ENCODE data around the gene RFX7. TPM values are rescaled to one million over a fixed set of nuclear protein-coding genes. Genes with fewer than 3 reads are reported as not detected.

RFX7 gene
- total RNA-seq, 3 donors from 2014 or later: 15.3 to 17.5 (median 17.3) TPM

- no peak for DNase-seq
- Mint-ChIP-seq H3K4me3 (no peak overlapping the region), H3K9me3 (no peaks in the 10 kb centered on the region), H3K36me3 (ENCODE audit: insufficient read depth) (no peaks in the 10 kb centered on the region), H3K4me1 (ENCODE audit: low read depth) (peaks cover 22% of the 10 kb centered on the region), H3K27me3 (ENCODE audit: low read depth) (peaks cover 10% of the 10 kb centered on the region)
- no peak for ATAC-seq
These were observed 5.4 kb upstream of the RFX7 start for GRCh38 chr15:56249092-56249491.

- no peak for DNase-seq
- H3K4me1 Mint-ChIP-seq (ENCODE audit: low read depth): peaks cover 24% of the 10 kb centered on the region
- no peak for ATAC-seq
- no peaks in the 10 kb centered on the region for H3K36me3 Mint-ChIP-seq (ENCODE audit: insufficient read depth)
- H3K27me3 Mint-ChIP-seq (ENCODE audit: low read depth): peaks cover 5% of the 10 kb centered on the region
- H3K9me3 Mint-ChIP-seq: no peaks in the 10 kb centered on the region
- H3K4me3 Mint-ChIP-seq: no peak overlapping the region
These were observed 4.8 kb upstream of the RFX7 start for GRCh38 chr15:56248311-56248992.

- Mint-ChIP-seq H3K9me3 (no peaks in the 10 kb centered on the region), H3K4me1 (ENCODE audit: low read depth) (peaks cover 27% of the 10 kb centered on the region), H3K36me3 (ENCODE audit: insufficient read depth) (no peaks in the 10 kb centered on the region), H3K4me3 (no peak overlapping the region), H3K27me3 (ENCODE audit: low read depth) (no peaks in the 10 kb centered on the region)
- no peak for DNase-seq
- no peak for ATAC-seq
These were observed 3.6 kb upstream of the RFX7 start for GRCh38 chr15:56247266-56247665.

- peaks cover 34% of the 10 kb centered on the region for H3K4me1 Mint-ChIP-seq (ENCODE audit: low read depth)
- H3K4me3 Mint-ChIP-seq: peak overlapping the region; percentile 83
- H3K9me3 Mint-ChIP-seq: no peaks in the 10 kb centered on the region
- no peaks in the 10 kb centered on the region for H3K27me3 Mint-ChIP-seq (ENCODE audit: low read depth)
- H3K36me3 Mint-ChIP-seq (ENCODE audit: insufficient read depth): no peaks in the 10 kb centered on the region
- ATAC-seq: peak; percentile 61 to 74
- DNase-seq: peak; percentile 83
These were observed 2.5 kb upstream of the RFX7 start for GRCh38 chr15:56245871-56246814.

GRCh38 chr15:56244811-56245576, 1.3 kb upstream of the RFX7 start:
- DNase-seq (peak; percentile 27), ATAC-seq (no peak)
- H3K36me3 Mint-ChIP-seq (ENCODE audit: insufficient read depth): no peaks in the 10 kb centered on the region
- no peaks in the 10 kb centered on the region for H3K9me3 Mint-ChIP-seq
- H3K4me1 Mint-ChIP-seq (ENCODE audit: low read depth): peaks cover 39% of the 10 kb centered on the region
- no peaks in the 10 kb centered on the region for H3K27me3 Mint-ChIP-seq (ENCODE audit: low read depth)
- H3K4me3 Mint-ChIP-seq: peak overlapping the region; percentile 83

GRCh38 chr15:56244038-56244810, 545 bp upstream of the RFX7 start:
- Mint-ChIP-seq H3K4me3 (peak overlapping the region; percentile 83), H3K36me3 (ENCODE audit: insufficient read depth) (peaks cover 4% of the 10 kb centered on the region), H3K9me3 (no peaks in the 10 kb centered on the region), H3K27me3 (ENCODE audit: low read depth) (no peaks in the 10 kb centered on the region), H3K4me1 (ENCODE audit: low read depth) (peaks cover 43% of the 10 kb centered on the region)
- DNase-seq (peak; percentile 4), ATAC-seq (peak in 1 of 2 donors; percentile 8)

GRCh38 chr15:56242576-56243162, 1.0 kb downstream of the RFX7 start:
- no peaks in the 10 kb centered on the region for H3K27me3 Mint-ChIP-seq (ENCODE audit: low read depth)
- H3K9me3 Mint-ChIP-seq: no peaks in the 10 kb centered on the region
- peaks cover 51% of the 10 kb centered on the region for H3K4me1 Mint-ChIP-seq (ENCODE audit: low read depth)
- DNase-seq (no peak), ATAC-seq (no peak)
- peaks cover 9% of the 10 kb centered on the region for H3K36me3 Mint-ChIP-seq (ENCODE audit: insufficient read depth)
- H3K4me3 Mint-ChIP-seq: peak overlapping the region; percentile 88

- DNase-seq (no peak), ATAC-seq (no peak)
- Mint-ChIP-seq H3K36me3 (ENCODE audit: insufficient read depth) (peaks cover 13% of the 10 kb centered on the region), H3K4me3 (peak overlapping the region; percentile 88), H3K4me1 (ENCODE audit: low read depth) (peaks cover 57% of the 10 kb centered on the region), H3K27me3 (ENCODE audit: low read depth) (no peaks in the 10 kb centered on the region), H3K9me3 (no peaks in the 10 kb centered on the region)
These were observed 2.1 kb downstream of the RFX7 start for GRCh38 chr15:56241374-56242105.

GRCh38 chr15:56240390-56240789, 3.3 kb downstream of the RFX7 start:
- Mint-ChIP-seq H3K4me3 (no peak overlapping the region), H3K9me3 (peaks cover 2% of the 10 kb centered on the region), H3K27me3 (ENCODE audit: low read depth) (no peaks in the 10 kb centered on the region), H3K36me3 (ENCODE audit: insufficient read depth) (peaks cover 14% of the 10 kb centered on the region), H3K4me1 (ENCODE audit: low read depth) (peaks cover 51% of the 10 kb centered on the region)
- DNase-seq: no peak
- no peak for ATAC-seq

GRCh38 chr15:56236197-56236596, 7.5 kb downstream of the RFX7 start:
- ATAC-seq (no peak), DNase-seq (no peak)
- peaks cover 32% of the 10 kb centered on the region for H3K9me3 Mint-ChIP-seq
- peaks cover 33% of the 10 kb centered on the region for H3K4me1 Mint-ChIP-seq (ENCODE audit: low read depth)
- H3K36me3 Mint-ChIP-seq (ENCODE audit: insufficient read depth): peaks cover 50% of the 10 kb centered on the region
- H3K27me3 Mint-ChIP-seq (ENCODE audit: low read depth): no peaks in the 10 kb centered on the region
- H3K4me3 Mint-ChIP-seq: no peak overlapping the region

- Mint-ChIP-seq H3K36me3 (ENCODE audit: insufficient read depth) (peaks cover 64% of the 10 kb centered on the region), H3K4me3 (no peak overlapping the region), H3K9me3 (peaks cover 42% of the 10 kb centered on the region), H3K27me3 (ENCODE audit: low read depth) (no peaks in the 10 kb centered on the region), H3K4me1 (ENCODE audit: low read depth) (peaks cover 27% of the 10 kb centered on the region)
- DNase-seq: no peak
- no peak for ATAC-seq
These were observed 8.9 kb downstream of the RFX7 start for GRCh38 chr15:56234804-56235203.

GRCh38 chr15:56233549-56233948, 10.1 kb downstream of the RFX7 start:
- ATAC-seq (no peak), DNase-seq (no peak)
- Mint-ChIP-seq H3K27me3 (ENCODE audit: low read depth) (no peaks in the 10 kb centered on the region), H3K9me3 (peaks cover 43% of the 10 kb centered on the region), H3K4me3 (no peak overlapping the region), H3K36me3 (ENCODE audit: insufficient read depth) (peaks cover 65% of the 10 kb centered on the region), H3K4me1 (ENCODE audit: low read depth) (peaks cover 23% of the 10 kb centered on the region)

GRCh38 chr15:56232058-56232457, 11.6 kb downstream of the RFX7 start:
- Mint-ChIP-seq H3K4me3 (no peak overlapping the region), H3K27me3 (ENCODE audit: low read depth) (no peaks in the 10 kb centered on the region), H3K36me3 (ENCODE audit: insufficient read depth) (peaks cover 69% of the 10 kb centered on the region), H3K9me3 (peaks cover 54% of the 10 kb centered on the region), H3K4me1 (ENCODE audit: low read depth) (peaks cover 14% of the 10 kb centered on the region)
- DNase-seq (no peak), ATAC-seq (no peak)
